ENCODE measurements around the gene C9orf43. TPM values are rescaled to one million over a fixed set of nuclear protein-coding genes. Genes with fewer than 3 reads are reported as not detected.

Gene C9orf43
- total and polyA plus RNA-seq, 9 of the 15 experiments (the other 6 are each of a cell fraction or from before 2014, with no cell fraction given), result 0.21 to 0.58 (median 0.33) TPM

DNA sequence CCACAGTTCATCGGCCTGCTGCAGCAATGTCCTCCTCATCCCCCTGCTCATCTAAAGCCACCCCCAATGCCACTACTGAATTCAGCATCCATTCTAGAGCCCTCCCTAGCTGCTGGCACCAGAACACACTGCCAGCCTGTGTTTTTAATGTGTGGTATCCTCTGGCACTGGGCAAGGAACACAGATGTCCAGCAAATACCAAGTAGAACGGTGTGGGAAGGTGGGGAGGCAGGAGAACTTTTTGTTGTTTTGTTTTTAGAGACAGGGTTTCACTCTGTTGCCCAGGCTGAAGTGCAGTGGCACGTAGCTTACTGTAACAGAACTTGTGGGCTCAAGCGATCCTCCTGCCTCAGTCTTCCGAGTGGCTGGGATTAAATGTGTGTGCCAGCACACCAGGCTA lies 38.5 kb upstream of the C9orf43 start:
- Histone ChIP-seq H4K20me1 (replicated peaks; ENCODE audit: control insufficient read depth, insufficient read depth, low read length) (peaks cover 12% of the 10 kb centered on the region), H3K9me1 (ENCODE audit: control insufficient read depth, insufficient read depth, low read length) (no peaks in the 10 kb centered on the region), H2AFZ (ENCODE audit: low read depth, low read length) (no peak overlapping the region), H3K9ac (ENCODE audit: insufficient read depth in 1 of 2, low read depth in 2 of 2, low read length in 2 of 2) (no peak overlapping the region), H3K27me3 (ENCODE audit: control insufficient read depth in 2 of 2, insufficient read depth in 2 of 2, low read length in 2 of 2) (no peaks in the 10 kb centered on the region), H3K27ac (ENCODE audit: extremely low read depth, low read depth, low read length) (no peak overlapping the region), H3K4me2 (ENCODE audit: insufficient read depth, low read length) (no peak overlapping the region), H3K9me3 (replicated peaks; ENCODE audit: control insufficient read depth, insufficient read depth, low read depth, low read length) (no peaks in the 10 kb centered on the region), H3K4me3 (no peak overlapping the region), H3K79me2 (ENCODE audit: control insufficient read depth, insufficient read depth, low read length) (peaks cover 8% of the 10 kb centered on the region; the same call in 2 of the 3 replicates), H3K4me1 (replicated peaks in 1 of 2; ENCODE audit: control insufficient read depth in 2 of 2, insufficient read depth in 2 of 2, low read length in 2 of 2) (peaks cover 25 to 28% of the 10 kb centered on the region in 2 experiments), H3K36me3 (ENCODE audit: control insufficient read depth, insufficient read depth, low read length) (peaks cover 28% of the 10 kb centered on the region)
- no TSS peak for BruUV-seq (replicated peaks)
- FAIRE-seq (no peak), DNase-seq (ENCODE audit: extremely low read depth in 1 of 4, low spot score in 3 of 4) (no peak), ATAC-seq (no peak)
- 78% methylated on average over 5 of the region's 5 CpGs for WGBS (ENCODE audit: insufficient coverage, low coverage, missing lambda C conversion rate)
- in situ Hi-C loops (cut with MboI), result no loop called here
- TF ChIP-seq U2AF2 (optimal IDR thresholded peaks at IDR 0.05; ENCODE audit: low read depth, low read length), result no peak
- no peak for TF ChIP-seq HMGN3 (IDR thresholded peaks at IDR 0.05; ENCODE audit: borderline replicate concordance, extremely low read depth, insufficient read length, low read depth, low read length)
- TF ChIP-seq ZNF12 (CRISPR knock-in tag; IDR thresholded peaks at IDR 0.05), result no peak
- no peak for TF ChIP-seq TARDBP (IDR thresholded peaks at IDR 0.05)
- TF ChIP-seq HNRNPH1 (optimal IDR thresholded peaks at IDR 0.05; ENCODE audit: low read depth, low read length), result no peak
- TF ChIP-seq KLF1 (tag; IDR thresholded peaks at IDR 0.05), result no peak
- TF ChIP-seq ARID2 (IDR thresholded peaks at IDR 0.05), result no peak
- TF ChIP-seq HNRNPK (IDR thresholded peaks at IDR 0.05; ENCODE audit: low read depth, low read length, poor library complexity, severe bottlenecking), result no peak
- CTCF ChIA-PET (ENCODE audit: low intra/inter-chr PET ratio), result no interaction called here
- POLR2A ChIA-PET, result interaction anchor here (1.6 kb wide), 1 partner anchor 15 kb away, joined by 3 read pairs; no protein-coding TSS in a partner anchor
- intact Hi-C loops (cut with micrococcal nuclease), result no loop called here
